Liver (tissue), 9 donors: ENCODE data around the gene SEZ6L2. TPM values are rescaled to one million over a fixed set of nuclear protein-coding genes. Genes with fewer than 3 reads are reported as not detected.

ENCODE experiments used
- DNase-seq: peaks from one replicate; pipeline ENCODE4 v3.0.0-alpha.2; 2017; ENCODE audit warnings: low spot score
- H3K27ac ChIP-seq, 2 donors: one replicate each; pipeline ENCODE4 v1.7.0; 2013; ENCODE audit warnings: inconsistent platforms in 2 of 2, low read length in 2 of 2, control low read depth in 1 of 2, low read depth in 1 of 2, mild to moderate bottlenecking in 1 of 2
- H3K27me3 ChIP-seq, 4 donors: one replicate each; pipeline versions ENCODE4 v1.6.1 to v1.7.0; 2013; ENCODE audit warnings: low read length in 3 of 4, inconsistent platforms in 1 of 4, mild to moderate bottlenecking in 1 of 4, moderate library complexity in 1 of 4; ENCODE audit not compliant: control insufficient read depth in 4 of 4, insufficient read depth in 4 of 4
- H3K36me3 ChIP-seq, 4 donors: one replicate each; pipeline versions ENCODE4 v1.6.1 to v1.7.0; 2013; ENCODE audit warnings: low read length in 3 of 4, mild to moderate bottlenecking in 3 of 4, low read depth in 1 of 4, moderate library complexity in 1 of 4; ENCODE audit not compliant: control insufficient read depth in 4 of 4, insufficient read depth in 3 of 4
- H3K4me1 ChIP-seq, 4 donors: one replicate each; pipeline versions ENCODE4 v1.6.1 to v1.7.0; 2013; ENCODE audit warnings: low read length in 3 of 4, mild to moderate bottlenecking in 3 of 4, moderate library complexity in 1 of 4; ENCODE audit not compliant: control insufficient read depth in 4 of 4, insufficient read depth in 4 of 4
- H3K4me3 ChIP-seq, 3 donors: one replicate each; pipeline versions ENCODE4 v1.6.1 to v1.7.0; 2013; ENCODE audit warnings: low read length in 3 of 3, control low read depth in 1 of 3, low read depth in 1 of 3, mild to moderate bottlenecking in 1 of 3
- H3K9ac ChIP-seq, 2 donors: one replicate each; pipeline ENCODE4 v1.7.0; 2013; ENCODE audit warnings: low read length in 2 of 2, mild to moderate bottlenecking in 2 of 2, moderate library complexity in 2 of 2, control low read depth in 1 of 2, low read depth in 1 of 2
- H3K9me3 ChIP-seq, 4 donors: one replicate each; pipeline versions ENCODE4 v1.6.1 to v1.7.0; 2013; ENCODE audit warnings: low read length in 3 of 4; ENCODE audit not compliant: control insufficient read depth in 4 of 4
- CTCF ChIP-seq: fragments of 150-350 bp; IDR thresholded peaks from 2 replicates; pipeline ENCODE4 v1.5.1; 2017; ENCODE audit warnings: improper control_type of control experiment, low read depth, low read length; ENCODE audit not compliant: missing input control
- FOXA2 ChIP-seq: IDR thresholded peaks from 2 replicates; pipeline ENCODE4 v1.6.1; 2016; ENCODE audit warnings: antibody characterized with exemption
- GABPA ChIP-seq, 2 donors: IDR thresholded peaks in 1 of 2; conservative IDR thresholded peaks in 1 of 2; 2 replicates each; pipeline ENCODE4 v1.6.1; 2016; ENCODE audit warnings: antibody characterized with exemption in 2 of 2, mild to moderate bottlenecking in 1 of 2, moderate library complexity in 1 of 2
- HNF4A ChIP-seq, 2 donors: conservative IDR thresholded peaks; 2 replicates each; pipeline ENCODE4 v1.6.1; 2016; ENCODE audit warnings: antibody characterized with exemption in 2 of 2, mild to moderate bottlenecking in 2 of 2
- HNF4G ChIP-seq: IDR thresholded peaks from 2 replicates; pipeline ENCODE4 v1.6.1; 2016; ENCODE audit warnings: antibody characterized with exemption
- JUND ChIP-seq, 2 donors: IDR thresholded peaks; 2 replicates each; pipeline ENCODE4 v1.6.1; 2016; ENCODE audit warnings: antibody characterized with exemption in 2 of 2
- NR2F2 ChIP-seq: IDR thresholded peaks from 2 replicates; pipeline ENCODE4 v1.6.1; 2016; ENCODE audit warnings: antibody characterized with exemption
- RAD21 ChIP-seq, 2 donors: IDR thresholded peaks; 2 replicates each; pipeline ENCODE4 v1.6.1; 2016; ENCODE audit warnings: antibody characterized with exemption in 2 of 2, mild to moderate bottlenecking in 2 of 2
- RXRA ChIP-seq, 2 donors: IDR thresholded peaks; 2 replicates each; pipeline ENCODE4 v1.6.1; 2017 to 2018; ENCODE audit warnings: antibody characterized with exemption in 2 of 2, mild to moderate bottlenecking in 1 of 2
- SP1 ChIP-seq: IDR thresholded peaks from 2 replicates; pipeline ENCODE4 v1.6.1; 2018; ENCODE audit warnings: antibody characterized with exemption, mild to moderate bottlenecking
- TAF1 ChIP-seq: conservative IDR thresholded peaks from 2 replicates; pipeline ENCODE4 v1.6.1; 2016; ENCODE audit warnings: antibody characterized with exemption, mild to moderate bottlenecking
- YY1 ChIP-seq: IDR thresholded peaks from 2 replicates; pipeline ENCODE4 v1.6.1; 2016; ENCODE audit warnings: antibody characterized with exemption, mild to moderate bottlenecking
- ZBTB33 ChIP-seq: IDR thresholded peaks from 2 replicates; pipeline ENCODE4 v1.6.1; 2016; ENCODE audit warnings: antibody characterized with exemption
- WGBS: extraction: QIAGEN DNeasy Blood & Tissue Kit; methylation state at CpG from one replicate; pipeline ENCODE4 v1.1.7; 2013; 5-methylcytosine and 5-hydroxymethylcytosine counted together
- polyA plus RNA-seq, 2 donors: library from polyadenylated mRNA; stranded (reverse) in 1 of 2; unstranded in 1 of 2; fragments of 200-250 nt in 1 of 2; fragments of >200 nt in 1 of 2; fragmentation: Nextera tagmentation in 1 of 2; extraction: Ambion mirVana in 1 of 2; gene quantifications; one replicate each; pipeline versions ENCODE4 v1.2.1 to v1.2.3, GENCODE V29; 2013 to 2015
- total RNA-seq, 2 donors: library from RNA; depleted of rRNA; stranded (reverse); fragments of >200 nt; gene quantifications; one replicate each; pipeline ENCODE4 v1.2.3, GENCODE V29; 2014
- TF ChIP-seq, protein P1 (sequence below): IDR thresholded peaks from 2 replicates; pipeline ENCODE4 v1.6.1; 2016; ENCODE audit warnings: antibody characterized with exemption, mild to moderate bottlenecking
- TF ChIP-seq, protein P2 (sequence below): IDR thresholded peaks from 2 replicates; pipeline ENCODE4 v1.6.1; 2016; ENCODE audit warnings: antibody characterized with exemption
- TF ChIP-seq, protein P3 (sequence below): IDR thresholded peaks from 2 replicates; pipeline ENCODE4 v1.6.1; 2016; ENCODE audit warnings: antibody characterized with exemption
- donor health status: healthy.
- donor health status: healthy.
- donor health status: healthy.
- donor health status: healthy.
- donor health status: healthy.

SEZ6L2 gene
- total and polyA plus RNA-seq, 4 donors, result 0.24 to 0.37 (median 0.30) TPM

GRCh38 chr16:29927070-29927905 lies 27.9 kb upstream of the SEZ6L2 start (continued):
- TF ChIP-seq, protein P1, sequence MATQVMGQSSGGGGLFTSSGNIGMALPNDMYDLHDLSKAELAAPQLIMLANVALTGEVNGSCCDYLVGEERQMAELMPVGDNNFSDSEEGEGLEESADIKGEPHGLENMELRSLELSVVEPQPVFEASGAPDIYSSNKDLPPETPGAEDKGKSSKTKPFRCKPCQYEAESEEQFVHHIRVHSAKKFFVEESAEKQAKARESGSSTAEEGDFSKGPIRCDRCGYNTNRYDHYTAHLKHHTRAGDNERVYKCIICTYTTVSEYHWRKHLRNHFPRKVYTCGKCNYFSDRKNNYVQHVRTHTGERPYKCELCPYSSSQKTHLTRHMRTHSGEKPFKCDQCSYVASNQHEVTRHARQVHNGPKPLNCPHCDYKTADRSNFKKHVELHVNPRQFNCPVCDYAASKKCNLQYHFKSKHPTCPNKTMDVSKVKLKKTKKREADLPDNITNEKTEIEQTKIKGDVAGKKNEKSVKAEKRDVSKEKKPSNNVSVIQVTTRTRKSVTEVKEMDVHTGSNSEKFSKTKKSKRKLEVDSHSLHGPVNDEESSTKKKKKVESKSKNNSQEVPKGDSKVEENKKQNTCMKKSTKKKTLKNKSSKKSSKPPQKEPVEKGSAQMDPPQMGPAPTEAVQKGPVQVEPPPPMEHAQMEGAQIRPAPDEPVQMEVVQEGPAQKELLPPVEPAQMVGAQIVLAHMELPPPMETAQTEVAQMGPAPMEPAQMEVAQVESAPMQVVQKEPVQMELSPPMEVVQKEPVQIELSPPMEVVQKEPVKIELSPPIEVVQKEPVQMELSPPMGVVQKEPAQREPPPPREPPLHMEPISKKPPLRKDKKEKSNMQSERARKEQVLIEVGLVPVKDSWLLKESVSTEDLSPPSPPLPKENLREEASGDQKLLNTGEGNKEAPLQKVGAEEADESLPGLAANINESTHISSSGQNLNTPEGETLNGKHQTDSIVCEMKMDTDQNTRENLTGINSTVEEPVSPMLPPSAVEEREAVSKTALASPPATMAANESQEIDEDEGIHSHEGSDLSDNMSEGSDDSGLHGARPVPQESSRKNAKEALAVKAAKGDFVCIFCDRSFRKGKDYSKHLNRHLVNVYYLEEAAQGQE, result no peak
- TF ChIP-seq, protein P2, sequence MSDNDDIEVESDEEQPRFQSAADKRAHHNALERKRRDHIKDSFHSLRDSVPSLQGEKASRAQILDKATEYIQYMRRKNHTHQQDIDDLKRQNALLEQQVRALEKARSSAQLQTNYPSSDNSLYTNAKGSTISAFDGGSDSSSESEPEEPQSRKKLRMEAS, result no peak
- TF ChIP-seq NR2F2 (no peak), HNF4G (no peak), RXRA (IDR thresholded peaks at IDR 0.05) (no peak), SP1 (no peak), RAD21 (IDR thresholded peaks at IDR 0.05) (no peak)

- Histone ChIP-seq H3K4me3 (peak overlapping the region; percentile 80 to 99 (median 96)), H3K36me3 (peaks cover 0 to 9% (median 3%) of the 10 kb centered on the region in 4 donors), H3K27me3 (no peaks in the 10 kb centered on the region), H3K4me1 (peaks cover 7 to 19% (median 15%) of the 10 kb centered on the region in 4 donors), H3K9me3 (no peaks in the 10 kb centered on the region), H3K9ac (peak overlapping the region; percentile 29 to 34), H3K27ac (peak overlapping the region; percentile 62 to 76)
- TF ChIP-seq ZBTB33 (no peak), GABPA (IDR thresholded peaks at IDR 0.05 in 1 of 2, conservative IDR thresholded peaks at IDR 0.05 in 1 of 2) (no peak), YY1 (no peak), FOXA2 (no peak), JUND (IDR thresholded peaks at IDR 0.05) (no peak), RXRA (IDR thresholded peaks at IDR 0.05) (no peak), TAF1 (no peak), CTCF (no peak), HNF4A (conservative IDR thresholded peaks at IDR 0.05) (no peak), RAD21 (IDR thresholded peaks at IDR 0.05) (no peak), HNF4G (no peak), SP1 (no peak), NR2F2 (no peak)
- TF ChIP-seq, protein P1, result no peak
- TF ChIP-seq, protein P2, result no peak
- TF ChIP-seq, protein P3, sequence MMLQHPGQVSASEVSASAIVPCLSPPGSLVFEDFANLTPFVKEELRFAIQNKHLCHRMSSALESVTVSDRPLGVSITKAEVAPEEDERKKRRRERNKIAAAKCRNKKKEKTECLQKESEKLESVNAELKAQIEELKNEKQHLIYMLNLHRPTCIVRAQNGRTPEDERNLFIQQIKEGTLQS, result no peak
- WGBS, result 3% methylated on average over 12 of the region's 12 CpGs
- DNase-seq, result peak; percentile 45
Measured at GRCh38 chr16:29926711-29927052, 27.3 kb upstream of the SEZ6L2 start.
